ENCODE data around the gene FSD1L. TPM values are rescaled to one million over a fixed set of nuclear protein-coding genes. Genes with fewer than 3 reads are reported as not detected.

FSD1L gene
- total RNA-seq, 3 donors from 2014 or later = 7.8 to 9.9 (median 9.9) TPM

GRCh38 chr9:105468875-105469274 lies 21.0 kb downstream of the FSD1L start:
- DNase-seq (no peak), ATAC-seq (no peak)
- Histone ChIP-seq H3K36me3 (ENCODE audit: low read depth) (no peaks in the 10 kb centered on the region), H3K4me3 (no peak overlapping the region), H3K9me3 (no peaks in the 10 kb centered on the region), H3K4me1 (ENCODE audit: low read depth) (no peaks in the 10 kb centered on the region)
- intact Hi-C loops (cut with DNase I, micrococcal nuclease) = no loop called here
- no peak for TF ChIP-seq CTCF (IDR thresholded peaks at IDR 0.05)

DNA sequence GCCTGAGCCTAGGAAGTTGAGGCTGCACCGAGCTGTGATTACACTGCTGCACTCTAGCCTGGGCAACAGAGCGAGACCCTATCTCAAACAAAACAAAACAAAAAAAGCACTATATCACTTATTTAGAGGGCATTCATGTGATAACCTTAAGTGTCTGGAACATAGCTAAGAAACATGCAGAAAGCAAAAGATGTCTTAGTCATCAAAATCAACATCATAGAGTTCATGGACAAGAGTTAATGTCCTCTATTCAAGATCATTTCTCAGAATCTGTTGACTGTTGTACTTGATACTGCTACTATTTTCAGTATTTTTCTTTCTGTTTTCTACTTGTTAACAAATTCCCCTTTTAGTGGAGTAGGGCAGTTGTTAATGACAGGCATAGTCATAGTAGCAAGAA lies 25.4 kb downstream of the FSD1L start:
- Histone ChIP-seq H3K4me1 (ENCODE audit: low read depth) (no peaks in the 10 kb centered on the region), H3K36me3 (ENCODE audit: low read depth) (no peaks in the 10 kb centered on the region), H3K9me3 (no peaks in the 10 kb centered on the region), H3K4me3 (no peak overlapping the region)
- no peak for TF ChIP-seq CTCF (IDR thresholded peaks at IDR 0.05)
- DNase-seq = no peak
- no peak for ATAC-seq
- intact Hi-C loops (cut with DNase I, micrococcal nuclease) = no loop called here

DNA sequence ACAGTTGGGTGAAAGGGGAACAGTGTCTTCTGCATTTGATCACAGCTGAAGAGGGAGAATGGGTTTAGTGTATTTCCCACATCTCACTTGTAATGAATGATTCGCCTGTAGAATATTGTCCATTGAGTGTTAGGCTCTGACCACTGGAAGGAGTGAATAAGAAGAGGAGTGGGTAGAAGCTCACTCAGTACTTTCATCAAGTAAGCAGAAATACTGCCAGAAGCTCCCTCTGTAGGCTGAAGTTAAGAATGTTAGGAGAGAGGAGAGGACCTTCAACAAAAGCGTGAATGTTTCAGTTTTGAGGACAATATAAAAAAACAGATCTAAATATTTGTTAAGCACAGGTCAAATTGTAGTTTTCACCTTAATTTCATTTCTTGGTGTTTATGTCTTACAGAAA lies 27.5 kb downstream of the FSD1L start:
- ATAC-seq = no peak

DNA sequence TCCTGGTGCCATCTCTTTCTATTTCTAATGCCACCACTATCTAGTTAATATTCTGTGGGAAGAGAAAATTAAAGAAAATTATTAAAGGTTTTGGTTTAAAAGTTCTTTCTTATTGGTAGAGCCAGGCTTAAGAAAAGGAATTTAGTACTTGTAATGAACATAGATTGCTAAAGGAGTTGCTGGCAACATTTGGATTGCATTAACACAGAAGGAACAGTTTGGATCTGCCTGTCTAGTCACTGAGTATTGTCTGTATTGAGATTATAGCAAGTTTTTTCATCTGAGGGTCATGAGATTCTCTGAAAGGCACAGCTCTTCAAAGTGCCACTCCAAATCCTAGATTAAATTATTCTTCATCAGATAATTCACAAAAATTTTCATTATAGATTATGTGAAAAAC lies 32.0 kb downstream of the FSD1L start:
- Histone ChIP-seq H3K36me3 (ENCODE audit: low read depth) (no peaks in the 10 kb centered on the region), H3K9me3 (no peaks in the 10 kb centered on the region), H3K4me3 (no peak overlapping the region), H3K4me1 (ENCODE audit: low read depth) (no peaks in the 10 kb centered on the region)
- intact Hi-C loops (cut with DNase I, micrococcal nuclease) = no loop called here
- TF ChIP-seq CTCF (IDR thresholded peaks at IDR 0.05) = no peak
- ATAC-seq = no peak
- no peak for DNase-seq

More for the DNA sequence above, 27.5 kb downstream of the FSD1L start:
- no peak for TF ChIP-seq CTCF (IDR thresholded peaks at IDR 0.05)
- intact Hi-C loops (cut with DNase I, micrococcal nuclease) = no loop called here
- no peaks in the 10 kb centered on the region for H3K4me1 ChIP-seq (ENCODE audit: low read depth)
- H3K36me3 ChIP-seq (ENCODE audit: low read depth) = no peaks in the 10 kb centered on the region
- no peak for DNase-seq
- no peak overlapping the region for H3K4me3 ChIP-seq
- no peaks in the 10 kb centered on the region for H3K9me3 ChIP-seq

- no peaks in the 10 kb centered on the region for H3K4me1 ChIP-seq (ENCODE audit: low read depth)
- no peak for TF ChIP-seq CTCF (IDR thresholded peaks at IDR 0.05)
- ATAC-seq (no peak), DNase-seq (no peak)
- H3K4me3 ChIP-seq = no peak overlapping the region
- no peaks in the 10 kb centered on the region for H3K36me3 ChIP-seq (ENCODE audit: low read depth)
- intact Hi-C loops (cut with DNase I, micrococcal nuclease) = no loop called here
- no peaks in the 10 kb centered on the region for H3K9me3 ChIP-seq
Measured at GRCh38 chr9:105483618-105484017, 35.8 kb downstream of the FSD1L start.

- peak; percentile 64 for ATAC-seq
- Histone ChIP-seq H3K4me1 (ENCODE audit: low read depth) (no peaks in the 10 kb centered on the region), H3K36me3 (ENCODE audit: low read depth) (no peaks in the 10 kb centered on the region), H3K9me3 (no peaks in the 10 kb centered on the region), H3K4me3 (no peak overlapping the region)
- TF ChIP-seq CTCF (IDR thresholded peaks at IDR 0.05) = no peak
- intact Hi-C loops (cut with DNase I, micrococcal nuclease) = no loop called here
- no peak for DNase-seq
Measured at GRCh38 chr9:105484226-105484625, 36.4 kb downstream of the FSD1L start.
